SK-N-SH (cell line): ENCODE data around the gene CREB3L1.

Experiments
- CTCF ChIP-seq: fragments of 200-600 bp; sonication (generic); IDR thresholded peaks from 2 replicates; pipeline ENCODE4 v1.6.1; 2017; ENCODE audit warnings: antibody characterized with exemption, mild to moderate bottlenecking, moderate library complexity
- EP300 ChIP-seq, 2 experiments: IDR thresholded peaks; 2 replicates each; pipeline versions ENCODE4 v1.4.0 to v1.6.1; 2012; ENCODE audit warnings: borderline replicate concordance in 1 of 2, low read depth in 1 of 2, low read length in 1 of 2
- FOXJ3 ChIP-seq: sonication (generic); formaldehyde crosslinking; IDR thresholded peaks from 2 replicates; pipeline ENCODE4 v1.5.1; 2020; ENCODE audit warnings: mild to moderate bottlenecking, missing genetic modification reagents
- MAX ChIP-seq: IDR thresholded peaks from 2 replicates; pipeline ENCODE4 v1.4.0; 2012; ENCODE audit warnings: low read depth
- POLR2AphosphoS5 ChIP-seq: IDR thresholded peaks from 2 replicates; pipeline ENCODE4 v1.6.1; 2012; ENCODE audit warnings: low read depth, low read length

GRCh38 chr11:46265764-46266163 is 11.7 kb upstream of the CREB3L1 start:
- TF ChIP-seq FOXJ3 (CRISPR knock-in tag) (no peak), POLR2AphosphoS5 (no peak), EP300 (IDR thresholded peaks at IDR 0.05; ENCODE audit: borderline replicate concordance in 1 of 2, low read depth in 1 of 2, low read length in 1 of 2) (no peak), CTCF (no peak), MAX (no peak)
